Gastrocnemius medialis (tissue), 4 donors: ENCODE data around the gene PIKFYVE.

Source experiments
- POLR2A ChIP-seq, 2 donors: fragments of 450-650 bp; IDR thresholded peaks; one replicate each; pipeline ENCODE4 v1.6.1; 2017; ENCODE audit warnings: antibody characterized with exemption in 2 of 2, mild to moderate bottlenecking in 2 of 2, moderate library complexity in 2 of 2
- TF ChIP-seq, protein P1 (sequence below), 5 experiments: fragments of 450-650 bp in 3 of 5; fragments of 200-600 bp in 2 of 5; sonication (generic) in 2 of 5; IDR thresholded peaks in 4 of 5; conservative IDR thresholded peaks in 1 of 5; 1 replicate in 4 of 5; 2 replicates in 1 of 5; pipeline ENCODE4 v1.5.1; 2016 to 2019; ENCODE audit warnings: antibody characterized with exemption in 5 of 5, mild to moderate bottlenecking in 3 of 5, moderate library complexity in 3 of 5

DNA sequence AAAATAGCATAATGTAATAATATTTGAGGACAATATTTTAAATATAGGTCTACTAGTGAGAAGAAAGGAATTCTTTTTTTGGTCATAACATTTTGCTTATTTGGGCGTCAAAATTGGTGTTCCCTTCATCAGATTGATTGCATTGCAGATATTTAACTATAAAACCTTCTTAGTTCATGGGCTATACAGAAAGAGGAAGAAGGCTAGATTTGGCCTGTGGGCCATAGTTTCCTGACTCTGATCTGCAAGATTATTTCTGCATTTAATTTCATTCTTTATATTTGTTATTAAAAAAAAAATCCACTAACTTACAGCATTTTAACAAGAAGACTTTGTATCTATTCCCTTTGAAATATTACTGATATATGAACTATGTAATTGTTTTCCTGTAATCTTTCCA, 31.9 kb downstream of the PIKFYVE start:
- TF ChIP-seq, protein P1, sequence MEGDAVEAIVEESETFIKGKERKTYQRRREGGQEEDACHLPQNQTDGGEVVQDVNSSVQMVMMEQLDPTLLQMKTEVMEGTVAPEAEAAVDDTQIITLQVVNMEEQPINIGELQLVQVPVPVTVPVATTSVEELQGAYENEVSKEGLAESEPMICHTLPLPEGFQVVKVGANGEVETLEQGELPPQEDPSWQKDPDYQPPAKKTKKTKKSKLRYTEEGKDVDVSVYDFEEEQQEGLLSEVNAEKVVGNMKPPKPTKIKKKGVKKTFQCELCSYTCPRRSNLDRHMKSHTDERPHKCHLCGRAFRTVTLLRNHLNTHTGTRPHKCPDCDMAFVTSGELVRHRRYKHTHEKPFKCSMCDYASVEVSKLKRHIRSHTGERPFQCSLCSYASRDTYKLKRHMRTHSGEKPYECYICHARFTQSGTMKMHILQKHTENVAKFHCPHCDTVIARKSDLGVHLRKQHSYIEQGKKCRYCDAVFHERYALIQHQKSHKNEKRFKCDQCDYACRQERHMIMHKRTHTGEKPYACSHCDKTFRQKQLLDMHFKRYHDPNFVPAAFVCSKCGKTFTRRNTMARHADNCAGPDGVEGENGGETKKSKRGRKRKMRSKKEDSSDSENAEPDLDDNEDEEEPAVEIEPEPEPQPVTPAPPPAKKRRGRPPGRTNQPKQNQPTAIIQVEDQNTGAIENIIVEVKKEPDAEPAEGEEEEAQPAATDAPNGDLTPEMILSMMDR (IDR thresholded peaks at IDR 0.05 in 4 of 5, conservative IDR thresholded peaks at IDR 0.05 in 1 of 5) = no peak
- TF ChIP-seq POLR2A (IDR thresholded peaks at IDR 0.05) = no peak
